Measurements from ENCODE around the gene TMEM220.

The TMEM220 gene

DNA sequence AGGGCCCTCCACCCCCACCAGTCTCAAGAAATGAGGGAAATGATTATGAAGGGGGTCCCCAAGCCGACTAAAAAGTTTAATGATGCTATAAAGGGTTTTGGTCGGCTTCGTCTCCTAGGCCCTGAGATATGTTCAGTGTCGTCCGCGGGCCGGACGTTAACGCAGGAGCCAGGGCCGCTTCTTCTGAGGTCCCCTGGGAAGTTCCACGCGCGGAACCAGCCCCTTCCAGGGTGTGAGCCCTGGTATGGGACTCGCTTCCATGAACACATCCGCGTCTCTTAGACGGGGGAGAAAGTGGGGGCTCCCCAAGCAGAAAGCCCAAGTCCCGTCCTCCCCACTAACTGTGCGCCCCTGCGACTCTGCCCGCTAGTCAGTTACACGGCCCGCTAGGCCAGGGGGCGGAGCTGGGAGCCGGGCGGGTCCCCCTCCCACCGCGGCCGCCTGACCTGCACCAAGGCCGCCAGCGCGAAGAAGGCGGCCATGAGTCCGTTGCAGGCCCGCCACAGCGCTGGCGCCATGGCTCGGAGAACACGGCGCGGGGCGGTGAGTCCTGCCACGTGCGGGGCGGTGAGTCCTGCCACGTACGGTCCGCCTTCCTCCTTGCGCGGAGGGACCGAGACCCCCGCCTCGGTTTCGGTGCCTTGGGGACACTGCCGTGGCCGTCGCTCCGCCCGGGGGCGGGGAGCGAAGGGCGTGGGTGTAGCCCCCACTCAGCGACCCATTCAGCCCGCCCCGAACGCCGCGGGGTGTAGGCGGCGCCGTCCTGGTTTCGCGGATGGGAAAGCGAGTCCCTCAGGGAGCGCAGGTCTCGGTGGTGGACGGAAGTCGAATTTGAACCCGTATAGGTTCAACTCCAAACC lies at the start of gene TMEM220:
TMEM220 (minus strand) TSS at position 690 of the 860 bp plus-strand sequence; CDS start at position 518, 172 bp downstream.
- in situ Hi-C loops (cut with MboI; ENCODE audit: low sequenced_read_pairs), result no loop called here

- in situ Hi-C loops (cut with MboI; ENCODE audit: low sequenced_read_pairs), result no loop called here
These were observed 49.8 kb upstream of the TMEM220 start for GRCh38 chr17:10779609-10780008.

- in situ Hi-C loops (cut with MboI; ENCODE audit: low sequenced_read_pairs), result no loop called here
These were observed 48.1 kb upstream of the TMEM220 start for GRCh38 chr17:10777890-10778289.

DNA sequence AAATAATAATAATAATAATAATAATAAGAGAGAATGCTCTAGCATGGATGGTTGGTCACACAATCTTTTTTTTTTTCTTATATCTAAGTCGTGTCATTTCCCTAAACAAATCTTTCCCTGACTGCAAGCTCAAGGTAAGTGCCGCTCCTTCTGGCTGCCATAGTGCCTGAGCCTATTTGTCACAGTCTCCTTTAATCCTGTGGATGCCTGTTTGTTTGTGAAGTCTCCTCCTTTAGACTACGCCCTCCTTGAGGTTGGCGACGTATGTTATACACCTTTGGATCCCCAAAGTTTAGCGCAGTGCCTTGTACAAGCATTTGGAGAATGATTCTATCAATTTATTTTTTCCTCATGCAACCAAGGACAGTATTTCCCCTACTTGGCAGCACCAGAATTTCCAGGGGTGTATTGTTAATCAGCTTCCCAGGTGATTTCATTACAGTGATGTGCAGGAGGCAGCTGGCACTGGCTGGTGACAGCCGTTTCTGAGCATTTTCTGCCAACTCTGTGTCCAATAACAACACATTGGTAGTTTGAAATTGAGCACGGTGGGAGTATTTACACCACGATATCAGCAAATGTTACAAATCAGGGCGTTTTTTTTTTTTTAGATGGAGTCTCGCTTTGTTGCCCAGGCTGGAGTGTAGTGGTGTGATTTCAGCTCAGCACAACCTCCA lies 47.4 kb upstream of the TMEM220 start:
- in situ Hi-C loops (cut with MboI; ENCODE audit: low sequenced_read_pairs), result no loop called here

GRCh38 chr17:10776381-10776780 lies 46.6 kb upstream of the TMEM220 start:
- in situ Hi-C loops (cut with MboI; ENCODE audit: low sequenced_read_pairs), result no loop called here

- in situ Hi-C loops (cut with MboI; ENCODE audit: low sequenced_read_pairs), result no loop called here
These were observed 46.0 kb upstream of the TMEM220 start for GRCh38 chr17:10775740-10776356.

DNA sequence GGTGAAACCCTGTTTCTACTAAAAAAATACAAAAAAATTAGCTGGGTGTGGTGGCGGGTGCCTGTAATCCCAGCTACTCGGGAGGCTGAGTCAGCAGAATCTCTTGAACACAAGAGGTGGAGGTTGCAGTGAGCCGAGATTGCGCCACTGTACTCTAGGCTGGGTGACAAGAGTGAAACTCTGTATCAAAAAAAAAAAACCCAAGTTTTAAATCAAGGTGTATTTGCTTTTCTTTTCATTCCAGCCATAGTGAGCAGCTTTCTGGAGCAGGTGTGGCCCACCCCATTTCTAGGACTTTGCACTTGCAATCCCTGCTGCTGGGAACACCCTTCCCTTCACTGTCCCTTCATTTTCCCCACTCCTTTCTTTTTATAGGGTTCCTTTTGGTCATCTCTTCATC lies 45.2 kb upstream of the TMEM220 start:
- in situ Hi-C loops (cut with MboI; ENCODE audit: low sequenced_read_pairs), result no loop called here

GRCh38 chr17:10773391-10773790 lies 43.6 kb upstream of the TMEM220 start:
- in situ Hi-C loops (cut with MboI; ENCODE audit: low sequenced_read_pairs), result no loop called here

DNA sequence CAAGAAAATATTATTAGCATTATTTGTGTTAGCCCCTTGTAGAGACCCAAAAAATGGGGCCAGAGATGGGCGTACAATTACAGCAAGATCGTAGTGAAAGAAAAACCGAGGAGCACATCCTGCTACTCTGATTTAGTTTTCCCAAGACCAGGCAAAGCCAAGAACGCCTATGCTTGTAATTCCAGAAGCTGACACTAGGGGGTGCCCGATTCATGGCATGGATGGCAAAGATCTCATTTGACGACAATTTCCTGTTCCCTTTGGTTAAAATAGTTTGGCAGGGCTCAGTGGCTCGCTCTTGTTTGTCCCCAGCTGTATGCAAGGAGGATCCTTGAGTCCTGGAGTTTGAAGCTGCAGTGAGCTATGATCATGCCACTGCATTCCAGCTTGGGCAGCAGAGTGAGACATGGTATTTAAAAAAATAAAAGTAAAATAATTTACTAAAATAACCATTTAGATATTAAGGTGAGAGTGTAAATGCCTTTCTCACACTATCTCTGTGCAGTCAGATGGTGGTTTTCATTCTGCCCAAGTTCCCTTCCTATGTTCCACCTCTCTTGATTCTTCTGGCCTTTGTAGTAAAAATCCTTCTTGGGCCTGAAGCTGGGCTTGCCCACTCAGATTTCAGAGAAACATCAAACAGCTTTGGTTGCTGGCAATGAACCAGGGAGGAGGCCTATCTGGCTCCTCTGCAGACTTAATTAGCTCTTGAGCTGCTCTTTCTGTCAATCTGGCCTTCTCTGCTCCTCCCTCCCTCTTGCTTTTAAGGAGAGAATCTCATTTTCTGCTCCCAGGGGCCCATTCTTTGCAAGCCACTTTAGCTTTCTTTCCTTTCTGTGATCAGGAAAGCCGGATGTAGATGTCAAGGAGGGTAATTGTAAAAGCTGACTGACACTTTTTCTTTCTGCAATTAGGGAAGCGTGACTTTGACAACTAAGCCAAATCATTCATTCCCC lies 42.9 kb upstream of the TMEM220 start:
- in situ Hi-C loops (cut with MboI; ENCODE audit: low sequenced_read_pairs), result no loop called here

- in situ Hi-C loops (cut with MboI; ENCODE audit: low sequenced_read_pairs), result no loop called here
These were observed 41.3 kb upstream of the TMEM220 start for GRCh38 chr17:10771148-10771547.

GRCh38 chr17:10769840-10770239 lies 40.0 kb upstream of the TMEM220 start:
- in situ Hi-C loops (cut with MboI; ENCODE audit: low sequenced_read_pairs), result no loop called here

- in situ Hi-C loops (cut with MboI; ENCODE audit: low sequenced_read_pairs), result no loop called here
These were observed 39.0 kb upstream of the TMEM220 start for GRCh38 chr17:10768750-10769251.

DNA sequence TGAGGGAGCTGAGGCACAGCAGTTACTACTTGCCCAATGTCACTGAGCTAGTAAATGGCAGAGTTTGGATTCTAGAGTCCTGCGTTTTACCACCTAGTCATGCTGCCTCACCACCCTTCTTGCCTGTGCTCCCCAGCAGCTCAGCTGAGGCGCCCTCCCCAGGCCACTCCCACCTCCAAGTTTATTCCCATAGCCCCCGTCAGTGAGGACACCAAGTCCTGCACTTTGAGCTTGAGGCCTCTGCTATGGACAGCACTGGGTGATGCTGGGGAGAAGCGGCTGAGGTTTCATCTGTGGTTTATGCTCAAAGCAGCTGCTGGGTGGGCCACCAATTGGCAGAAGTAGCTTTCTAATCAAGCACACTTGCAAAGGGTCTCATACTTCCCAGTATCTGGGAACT lies 37.4 kb upstream of the TMEM220 start:
- in situ Hi-C loops (cut with MboI; ENCODE audit: low sequenced_read_pairs), result no loop called here

- in situ Hi-C loops (cut with MboI; ENCODE audit: low sequenced_read_pairs), result no loop called here
These were observed 32.2 kb upstream of the TMEM220 start for GRCh38 chr17:10762037-10762436.

DNA sequence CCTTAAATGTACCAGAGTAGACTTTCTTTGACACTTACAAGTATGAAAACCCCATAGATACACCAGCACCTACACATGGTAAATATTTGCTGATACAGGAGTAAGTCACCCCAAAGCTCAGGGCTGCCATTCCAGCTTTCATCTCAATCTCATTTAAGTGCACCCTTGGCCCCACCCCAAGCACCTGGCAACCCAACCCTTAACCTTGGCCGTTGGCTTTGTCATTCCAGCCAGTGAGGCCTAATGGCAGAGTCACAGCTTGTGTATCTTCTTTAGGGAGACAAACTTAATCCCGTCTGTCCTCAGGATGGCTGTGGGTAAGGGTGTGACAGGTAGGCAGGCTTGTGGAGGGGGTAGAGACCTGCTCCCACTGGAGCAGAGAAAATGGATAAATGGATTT lies 31.5 kb upstream of the TMEM220 start:
- in situ Hi-C loops (cut with MboI; ENCODE audit: low sequenced_read_pairs), result no loop called here

GRCh38 chr17:10758062-10758461 lies 28.2 kb upstream of the TMEM220 start:
- in situ Hi-C loops (cut with MboI; ENCODE audit: low sequenced_read_pairs), result no loop called here

- in situ Hi-C loops (cut with MboI; ENCODE audit: low sequenced_read_pairs), result no loop called here
These were observed 27.8 kb upstream of the TMEM220 start for GRCh38 chr17:10757647-10758046.

DNA sequence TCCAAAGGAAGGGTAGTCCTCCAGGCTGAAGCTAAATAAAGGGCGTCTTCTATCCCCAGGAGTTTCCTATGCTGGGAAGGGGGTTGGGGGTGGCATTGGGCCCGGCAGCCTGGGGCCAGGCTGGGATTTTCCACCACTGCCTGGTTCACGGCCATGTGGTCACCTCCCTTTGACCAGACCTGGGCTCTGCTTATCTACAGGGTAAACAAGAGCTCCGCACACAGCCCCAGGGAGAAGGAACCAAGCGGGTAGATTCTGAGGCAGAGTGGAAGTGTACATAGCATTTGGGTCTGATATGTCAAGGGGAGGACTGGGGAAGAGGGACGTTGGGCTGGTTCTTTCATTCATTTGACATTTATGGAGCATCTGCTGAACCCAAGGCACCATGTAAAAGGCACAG lies 27.2 kb upstream of the TMEM220 start:
- in situ Hi-C loops (cut with MboI; ENCODE audit: low sequenced_read_pairs), result no loop called here

- in situ Hi-C loops (cut with MboI; ENCODE audit: low sequenced_read_pairs), result no loop called here
These were observed 26.8 kb upstream of the TMEM220 start for GRCh38 chr17:10756619-10757018.

DNA sequence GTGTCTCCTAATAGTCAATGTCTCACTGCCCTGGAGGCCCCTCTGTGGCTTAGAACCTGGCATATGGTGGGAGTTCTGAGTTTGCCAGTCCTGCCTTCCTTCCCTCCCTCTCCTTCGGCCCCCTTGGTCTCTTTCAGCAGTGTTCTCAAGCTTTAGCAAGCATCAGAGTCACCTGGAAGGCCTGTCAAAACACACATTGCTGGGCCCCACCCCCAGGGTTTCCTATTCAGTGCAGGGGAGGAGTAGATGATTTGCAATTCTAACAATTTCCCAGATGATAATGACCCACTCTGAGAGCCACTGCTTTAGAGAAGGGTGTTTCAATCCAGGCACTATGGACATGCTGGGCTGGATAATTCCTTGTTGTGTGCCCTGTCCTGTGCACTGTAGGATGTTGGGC lies 26.4 kb upstream of the TMEM220 start:
- in situ Hi-C loops (cut with MboI; ENCODE audit: low sequenced_read_pairs), result no loop called here
